ENCODE results near the gene INPP5D.

DNA sequence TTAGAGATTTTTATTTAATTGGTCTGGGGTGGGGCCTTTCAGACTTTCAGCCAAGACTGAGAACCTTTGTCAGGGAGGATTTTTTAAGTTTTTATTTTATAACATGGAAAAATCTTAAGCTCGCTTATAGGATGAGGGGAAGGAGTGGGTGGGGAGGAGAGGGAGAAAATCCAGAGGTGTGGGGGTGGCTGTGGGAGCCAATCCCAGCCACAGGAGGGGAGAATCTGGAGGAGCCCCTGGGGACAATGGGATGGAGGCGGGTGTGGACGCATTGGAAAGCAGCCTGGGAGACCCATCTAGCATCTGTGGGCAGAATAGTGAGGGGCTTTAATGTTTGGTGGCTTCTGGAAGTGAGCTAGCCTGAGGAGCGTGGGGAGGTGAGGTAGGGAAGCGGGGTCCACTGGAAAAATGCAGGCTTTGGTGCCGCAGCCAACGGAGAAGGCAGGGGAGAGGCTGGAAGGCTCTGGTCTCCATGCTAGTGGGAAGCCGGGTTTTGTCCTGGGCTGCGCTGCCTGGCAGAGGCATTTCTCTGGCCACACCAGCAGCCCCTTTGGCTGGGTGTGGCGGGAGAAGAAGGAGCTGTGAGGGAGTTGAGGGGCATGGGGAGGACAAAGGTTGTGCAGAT is 11.5 kb upstream of the INPP5D start:
- TF ChIP-seq, protein P1, sequence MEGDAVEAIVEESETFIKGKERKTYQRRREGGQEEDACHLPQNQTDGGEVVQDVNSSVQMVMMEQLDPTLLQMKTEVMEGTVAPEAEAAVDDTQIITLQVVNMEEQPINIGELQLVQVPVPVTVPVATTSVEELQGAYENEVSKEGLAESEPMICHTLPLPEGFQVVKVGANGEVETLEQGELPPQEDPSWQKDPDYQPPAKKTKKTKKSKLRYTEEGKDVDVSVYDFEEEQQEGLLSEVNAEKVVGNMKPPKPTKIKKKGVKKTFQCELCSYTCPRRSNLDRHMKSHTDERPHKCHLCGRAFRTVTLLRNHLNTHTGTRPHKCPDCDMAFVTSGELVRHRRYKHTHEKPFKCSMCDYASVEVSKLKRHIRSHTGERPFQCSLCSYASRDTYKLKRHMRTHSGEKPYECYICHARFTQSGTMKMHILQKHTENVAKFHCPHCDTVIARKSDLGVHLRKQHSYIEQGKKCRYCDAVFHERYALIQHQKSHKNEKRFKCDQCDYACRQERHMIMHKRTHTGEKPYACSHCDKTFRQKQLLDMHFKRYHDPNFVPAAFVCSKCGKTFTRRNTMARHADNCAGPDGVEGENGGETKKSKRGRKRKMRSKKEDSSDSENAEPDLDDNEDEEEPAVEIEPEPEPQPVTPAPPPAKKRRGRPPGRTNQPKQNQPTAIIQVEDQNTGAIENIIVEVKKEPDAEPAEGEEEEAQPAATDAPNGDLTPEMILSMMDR (IDR thresholded peaks at IDR 0.05), result no peak
- no peak for TF ChIP-seq POLR2A (IDR thresholded peaks at IDR 0.05)
